ENCODE measurements around the gene PABPN1L. TPM values are rescaled to one million over a fixed set of nuclear protein-coding genes. Genes with fewer than 3 reads are reported as not detected.
A peak's percentile ranks its signal among the peaks of the same experiment; 100 is the strongest.

The PABPN1L gene
- total and polyA plus RNA-seq, 9 of the 15 experiments (the other 6 are each of a cell fraction or from before 2014, with no cell fraction given), result 0.11 to 0.32 TPM; not detected in 7

DNA sequence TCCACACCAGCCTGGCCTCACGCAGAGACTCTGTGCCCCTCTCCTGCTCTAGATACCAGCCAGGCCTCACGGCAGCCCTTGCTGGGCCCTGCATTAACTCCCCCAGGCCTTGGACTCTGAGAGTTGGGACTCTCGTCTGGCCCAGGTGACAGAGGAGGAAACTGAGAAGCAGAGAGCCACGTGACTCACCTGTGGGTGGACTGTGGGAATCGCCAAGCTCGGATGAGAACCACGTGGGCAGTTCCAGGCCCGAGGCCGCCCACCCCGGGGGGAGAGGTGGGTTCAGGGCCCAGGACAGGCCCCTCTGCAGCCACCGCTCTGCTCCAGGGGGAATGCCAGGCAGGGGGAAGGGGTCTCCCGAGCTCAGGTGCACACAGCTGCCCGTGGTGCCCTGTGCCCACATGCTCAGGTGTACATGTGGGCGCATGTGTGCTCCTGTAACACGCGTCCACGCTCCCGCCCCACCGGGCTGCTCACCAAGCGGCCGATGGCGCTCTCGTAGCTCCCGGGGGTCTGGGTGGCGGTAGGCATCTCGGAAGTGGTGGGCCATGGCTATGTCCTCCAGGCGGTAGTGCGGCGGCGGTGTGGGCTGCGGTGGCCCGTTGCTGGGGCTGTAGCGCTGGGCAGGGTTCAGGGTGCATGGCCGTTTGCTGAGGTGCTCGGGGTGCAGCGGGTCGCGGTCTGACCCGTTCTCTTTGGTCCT is 18.3 kb upstream of the PABPN1L start:
- Histone ChIP-seq H3K4me1 (replicated peaks in 1 of 2; ENCODE audit: control insufficient read depth in 2 of 2, insufficient read depth in 2 of 2, low read length in 2 of 2) (peaks cover 0 to 86% of the 10 kb centered on the region in 2 experiments; a peak in 3 of 5 replicates), H3K9me3 (replicated peaks; ENCODE audit: control insufficient read depth, insufficient read depth, low read depth, low read length) (peaks cover 7% of the 10 kb centered on the region), H3K9me1 (ENCODE audit: control insufficient read depth, insufficient read depth, low read length) (no peaks in the 10 kb centered on the region), H3K27me3 (ENCODE audit: control insufficient read depth in 2 of 2, insufficient read depth in 2 of 2, low read length in 2 of 2) (no peaks in the 10 kb centered on the region), H3K27ac (ENCODE audit: extremely low read depth, low read depth, low read length) (no peak overlapping the region), H3K9ac (ENCODE audit: insufficient read depth in 1 of 2, low read depth in 2 of 2, low read length in 2 of 2) (no peak overlapping the region; a peak in 1 of 4 replicates), H2AFZ (ENCODE audit: low read depth, low read length) (no peak overlapping the region), H3K4me2 (ENCODE audit: insufficient read depth, low read length) (no peak overlapping the region), H3K36me3 (ENCODE audit: control insufficient read depth, insufficient read depth, low read length) (peaks cover 95% of the 10 kb centered on the region), H3K4me3 (no peak overlapping the region), H4K20me1 (replicated peaks; ENCODE audit: control insufficient read depth, insufficient read depth, low read length) (no peaks in the 10 kb centered on the region), H3K79me2 (ENCODE audit: control insufficient read depth, insufficient read depth, low read length) (peaks cover 23% of the 10 kb centered on the region)
- FAIRE-seq, result no peak
- intact Hi-C loops (cut with micrococcal nuclease) (no loop called here), in situ Hi-C loops (cut with MboI) (no loop called here)
- DNase-seq (ENCODE audit: extremely low read depth in 1 of 4, low spot score in 3 of 4), result no peak
- CTCF ChIA-PET (ENCODE audit: low intra/inter-chr PET ratio), result no interaction called here
- TF ChIP-seq POLR2G (IDR thresholded peaks at IDR 0.05; ENCODE audit: low read depth, low read length) (peak; percentile 59), RBM22 (IDR thresholded peaks at IDR 0.05; ENCODE audit: low read depth, low read length, poor library complexity, severe bottlenecking) (peak; percentile 77)
- TF ChIP-seq, protein P1, sequence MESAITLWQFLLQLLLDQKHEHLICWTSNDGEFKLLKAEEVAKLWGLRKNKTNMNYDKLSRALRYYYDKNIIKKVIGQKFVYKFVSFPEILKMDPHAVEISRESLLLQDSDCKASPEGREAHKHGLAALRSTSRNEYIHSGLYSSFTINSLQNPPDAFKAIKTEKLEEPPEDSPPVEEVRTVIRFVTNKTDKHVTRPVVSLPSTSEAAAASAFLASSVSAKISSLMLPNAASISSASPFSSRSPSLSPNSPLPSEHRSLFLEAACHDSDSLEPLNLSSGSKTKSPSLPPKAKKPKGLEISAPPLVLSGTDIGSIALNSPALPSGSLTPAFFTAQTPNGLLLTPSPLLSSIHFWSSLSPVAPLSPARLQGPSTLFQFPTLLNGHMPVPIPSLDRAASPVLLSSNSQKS (CRISPR knock-in tag; IDR thresholded peaks at IDR 0.05), result no peak
- TF ChIP-seq, protein P2, sequence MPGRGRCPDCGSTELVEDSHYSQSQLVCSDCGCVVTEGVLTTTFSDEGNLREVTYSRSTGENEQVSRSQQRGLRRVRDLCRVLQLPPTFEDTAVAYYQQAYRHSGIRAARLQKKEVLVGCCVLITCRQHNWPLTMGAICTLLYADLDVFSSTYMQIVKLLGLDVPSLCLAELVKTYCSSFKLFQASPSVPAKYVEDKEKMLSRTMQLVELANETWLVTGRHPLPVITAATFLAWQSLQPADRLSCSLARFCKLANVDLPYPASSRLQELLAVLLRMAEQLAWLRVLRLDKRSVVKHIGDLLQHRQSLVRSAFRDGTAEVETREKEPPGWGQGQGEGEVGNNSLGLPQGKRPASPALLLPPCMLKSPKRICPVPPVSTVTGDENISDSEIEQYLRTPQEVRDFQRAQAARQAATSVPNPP (IDR thresholded peaks at IDR 0.05; ENCODE audit: borderline replicate concordance, insufficient read depth, insufficient read length), result no peak
- POLR2A ChIA-PET, result no interaction called here
- no peak for ATAC-seq
- WGBS (ENCODE audit: insufficient coverage, low coverage, missing lambda C conversion rate), result 96% methylated on average over 16 of the region's 39 CpGs
- BruUV-seq (replicated peaks), result no TSS peak

All from K562 (cell line).